ENCODE results near the gene ATP6V1B1.

DNA sequence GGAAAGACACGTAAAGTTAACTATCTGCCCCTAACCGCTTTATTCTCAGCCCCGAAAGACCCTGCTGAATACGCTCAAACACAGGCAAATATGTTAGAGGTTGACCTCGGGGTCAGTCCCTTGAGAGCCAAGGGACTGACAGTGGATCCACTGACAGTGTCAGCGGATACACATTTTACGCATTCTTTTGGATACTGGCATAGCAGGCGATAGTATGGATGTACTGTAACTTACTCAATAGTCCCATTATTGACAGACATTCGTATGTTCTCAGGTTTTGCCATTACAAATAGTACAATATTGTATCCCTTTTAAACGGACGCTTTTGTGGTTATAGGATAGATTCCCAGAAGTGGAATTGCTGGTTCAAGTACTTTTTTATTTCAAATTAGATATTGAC, 13.4 kb downstream of the ATP6V1B1 start:
- no peak for TF ChIP-seq ARNTL (CRISPR knock-in tag; IDR thresholded peaks at IDR 0.05; ENCODE audit: borderline replicate concordance, low read depth)
- TF ChIP-seq ZC3H10 (CRISPR knock-in tag; IDR thresholded peaks at IDR 0.05), result no peak
- no peak for TF ChIP-seq ZFP30 (CRISPR knock-in tag; IDR thresholded peaks at IDR 0.05)
- TF ChIP-seq ISL1 (CRISPR knock-in tag; IDR thresholded peaks at IDR 0.05), result no peak
- no peak for TF ChIP-seq ZFP3 (CRISPR knock-in tag; IDR thresholded peaks at IDR 0.05)
- no peak for TF ChIP-seq CSRNP3 (CRISPR knock-in tag; IDR thresholded peaks at IDR 0.05)
- TF ChIP-seq ZNF565 (CRISPR knock-in tag; conservative IDR thresholded peaks at IDR 0.05; ENCODE audit: low read depth), result no peak
- TF ChIP-seq, protein P1, sequence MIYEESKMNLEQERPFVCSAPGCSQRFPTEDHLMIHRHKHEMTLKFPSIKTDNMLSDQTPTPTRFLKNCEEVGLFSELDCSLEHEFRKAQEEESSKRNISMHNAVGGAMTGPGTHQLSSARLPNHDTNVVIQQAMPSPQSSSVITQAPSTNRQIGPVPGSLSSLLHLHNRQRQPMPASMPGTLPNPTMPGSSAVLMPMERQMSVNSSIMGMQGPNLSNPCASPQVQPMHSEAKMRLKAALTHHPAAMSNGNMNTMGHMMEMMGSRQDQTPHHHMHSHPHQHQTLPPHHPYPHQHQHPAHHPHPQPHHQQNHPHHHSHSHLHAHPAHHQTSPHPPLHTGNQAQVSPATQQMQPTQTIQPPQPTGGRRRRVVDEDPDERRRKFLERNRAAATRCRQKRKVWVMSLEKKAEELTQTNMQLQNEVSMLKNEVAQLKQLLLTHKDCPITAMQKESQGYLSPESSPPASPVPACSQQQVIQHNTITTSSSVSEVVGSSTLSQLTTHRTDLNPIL (CRISPR knock-in tag; IDR thresholded peaks at IDR 0.05; ENCODE audit: low read depth), result no peak
- TF ChIP-seq SNAI2 (CRISPR knock-in tag; IDR thresholded peaks at IDR 0.05), result no peak
